WTC11 (cell line): Measurements from ENCODE around the gene LSP1.

Experiments used
- CTCF ChIP-seq: fragments of 200-600 bp; IDR thresholded peaks from 2 replicates; pipeline ENCODE4 v1.8.0; 2022; ENCODE audit warnings: antibody characterized with exemption
- E2F1 ChIP-seq: sonication (generic); formaldehyde crosslinking; IDR thresholded peaks from 2 replicates; pipeline ENCODE4 v1.8.0; 2022; ENCODE audit warnings: mild to moderate bottlenecking, missing genetic modification reagents
- PREB ChIP-seq: sonication (generic); formaldehyde crosslinking; IDR thresholded peaks from 2 replicates; pipeline ENCODE4 v1.8.1; 2022; ENCODE audit warnings: mild to moderate bottlenecking, missing genetic modification reagents, moderate library complexity, borderline replicate concordance
- USF2 ChIP-seq: sonication (generic); formaldehyde crosslinking; IDR thresholded peaks from 2 replicates; pipeline ENCODE4 v1.8.1; 2023; ENCODE audit warnings: mild to moderate bottlenecking, missing genetic modification reagents, moderate library complexity
- ZNF317 ChIP-seq: sonication (generic); formaldehyde crosslinking; IDR thresholded peaks from 2 replicates; pipeline ENCODE4 v1.8.1; 2023; ENCODE audit warnings: low read depth, mild to moderate bottlenecking, moderate library complexity, missing genetic modification reagents, borderline replicate concordance

GRCh38 chr11:1922481-1923081 lies 69.7 kb downstream of the LSP1 start:
- TF ChIP-seq CTCF (no peak), USF2 (CRISPR knock-in tag) (no peak), ZNF317 (no peak), PREB (CRISPR knock-in tag) (no peak), E2F1 (CRISPR knock-in tag) (no peak)
